Stimulated activated CD8-positive, alpha-beta memory T cell treated with anti-CD3 and anti-CD28 coated beads, Interleukin-15, amount 100 ng/mL, for 24 hours (primary cell): ENCODE measurements around the gene DNAAF5.
"Not testable (repeated sequence)": the region's sequence is repeated elsewhere in the genome, so short reads cannot be mapped to it uniquely, and the experiment has no call there.

ENCODE experiments used
- DNase-seq: peaks from one replicate; pipeline ENCODE4 v3.0.0-alpha.2; 2020; ENCODE audit warnings: low read depth

The DNAAF5 gene

GRCh38 chr7:747186-747585, 20.7 kb downstream of the DNAAF5 start:
- no peak for DNase-seq

GRCh38 chr7:748446-748845, 21.9 kb downstream of the DNAAF5 start:
- no peak for DNase-seq

- DNase-seq, result no peak
These were observed 22.6 kb downstream of the DNAAF5 start for GRCh38 chr7:749140-749551.

GRCh38 chr7:750111-750905, 23.8 kb downstream of the DNAAF5 start:
- DNase-seq, result no peak

- no peak for DNase-seq
These were observed 25.3 kb downstream of the DNAAF5 start for GRCh38 chr7:751826-752225.

- DNase-seq, result not testable (repeated sequence)
These were observed 25.8 kb downstream of the DNAAF5 start for GRCh38 chr7:752256-752655.

GRCh38 chr7:753190-753589, 26.7 kb downstream of the DNAAF5 start:
- DNase-seq, result no peak

- DNase-seq, result no peak
These were observed 28.3 kb downstream of the DNAAF5 start for GRCh38 chr7:754531-755412.

GRCh38 chr7:755413-755805, 28.9 kb downstream of the DNAAF5 start:
- DNase-seq, result no peak

- DNase-seq, result no peak
These were observed 29.9 kb downstream of the DNAAF5 start for GRCh38 chr7:756231-756927.

GRCh38 chr7:756928-757560, 30.5 kb downstream of the DNAAF5 start:
- DNase-seq, result no peak

GRCh38 chr7:757741-758163, 31.3 kb downstream of the DNAAF5 start:
- no peak for DNase-seq

GRCh38 chr7:759569-759968, 33.1 kb downstream of the DNAAF5 start:
- DNase-seq, result no peak

GRCh38 chr7:760006-760405, 33.5 kb downstream of the DNAAF5 start:
- no peak for DNase-seq

- no peak for DNase-seq
These were observed 34.6 kb downstream of the DNAAF5 start for GRCh38 chr7:761101-761500.

- DNase-seq, result no peak
These were observed 35.1 kb downstream of the DNAAF5 start for GRCh38 chr7:761631-762030.

GRCh38 chr7:762885-763284, 36.4 kb downstream of the DNAAF5 start:
- DNase-seq, result no peak

- no peak for DNase-seq
These were observed 37.3 kb downstream of the DNAAF5 start for GRCh38 chr7:763762-764161.

- DNase-seq, result no peak
These were observed 38.9 kb downstream of the DNAAF5 start for GRCh38 chr7:765383-765782.

- DNase-seq, result no peak
These were observed 41.1 kb downstream of the DNAAF5 start for GRCh38 chr7:767580-767940.

- DNase-seq, result no peak
These were observed 41.6 kb downstream of the DNAAF5 start for GRCh38 chr7:767941-768731.
